Measurements from ENCODE around the gene SCN4A.

Gene SCN4A

DNA sequence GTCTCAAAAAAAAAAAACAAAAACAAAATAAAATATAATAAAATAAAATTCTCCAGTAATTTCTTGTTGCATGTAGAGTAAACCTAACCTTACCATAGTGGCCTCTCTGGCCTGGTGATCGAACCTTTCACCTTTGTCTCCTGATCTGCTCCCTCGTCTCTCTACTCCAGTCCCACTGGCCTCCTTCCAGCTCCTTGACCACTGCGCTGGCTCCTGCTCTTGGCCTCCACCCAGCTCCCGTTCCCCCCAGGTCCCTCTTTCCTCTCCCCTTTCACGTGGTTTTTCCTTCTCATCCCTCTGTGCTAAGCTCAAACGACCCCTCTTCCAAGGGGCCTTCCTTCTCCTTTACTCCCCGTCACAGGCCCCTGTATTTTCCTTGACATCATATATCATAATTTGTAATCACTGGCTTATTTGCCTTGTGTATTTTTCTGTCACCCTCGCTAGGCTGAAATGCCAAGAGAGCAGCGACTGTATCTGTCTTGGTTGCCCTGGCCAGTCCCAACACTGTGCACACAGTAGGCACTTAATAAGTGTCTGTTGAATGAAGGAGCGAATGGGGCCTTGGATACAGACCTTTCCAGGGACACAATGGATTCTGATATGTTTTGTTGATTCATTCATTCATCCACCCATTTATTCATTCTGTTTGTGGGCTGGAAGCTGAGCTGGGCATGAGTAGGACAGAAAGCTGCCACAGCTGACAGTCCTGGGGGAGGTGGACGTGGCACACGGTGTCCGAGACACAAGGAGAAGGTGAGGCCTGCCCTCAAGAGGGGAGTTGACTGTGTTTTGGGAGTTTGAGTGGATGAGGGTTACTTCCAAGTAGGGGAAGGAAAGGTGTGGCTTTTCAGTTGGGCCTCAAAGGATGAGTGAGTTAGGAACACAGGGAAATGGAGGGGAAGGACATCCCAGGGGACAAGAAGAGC, 5.8 kb upstream of the SCN4A start:
- TF ChIP-seq, protein P1, sequence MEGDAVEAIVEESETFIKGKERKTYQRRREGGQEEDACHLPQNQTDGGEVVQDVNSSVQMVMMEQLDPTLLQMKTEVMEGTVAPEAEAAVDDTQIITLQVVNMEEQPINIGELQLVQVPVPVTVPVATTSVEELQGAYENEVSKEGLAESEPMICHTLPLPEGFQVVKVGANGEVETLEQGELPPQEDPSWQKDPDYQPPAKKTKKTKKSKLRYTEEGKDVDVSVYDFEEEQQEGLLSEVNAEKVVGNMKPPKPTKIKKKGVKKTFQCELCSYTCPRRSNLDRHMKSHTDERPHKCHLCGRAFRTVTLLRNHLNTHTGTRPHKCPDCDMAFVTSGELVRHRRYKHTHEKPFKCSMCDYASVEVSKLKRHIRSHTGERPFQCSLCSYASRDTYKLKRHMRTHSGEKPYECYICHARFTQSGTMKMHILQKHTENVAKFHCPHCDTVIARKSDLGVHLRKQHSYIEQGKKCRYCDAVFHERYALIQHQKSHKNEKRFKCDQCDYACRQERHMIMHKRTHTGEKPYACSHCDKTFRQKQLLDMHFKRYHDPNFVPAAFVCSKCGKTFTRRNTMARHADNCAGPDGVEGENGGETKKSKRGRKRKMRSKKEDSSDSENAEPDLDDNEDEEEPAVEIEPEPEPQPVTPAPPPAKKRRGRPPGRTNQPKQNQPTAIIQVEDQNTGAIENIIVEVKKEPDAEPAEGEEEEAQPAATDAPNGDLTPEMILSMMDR (conservative IDR thresholded peaks at IDR 0.05; ENCODE audit: low read depth, low read length), result no peak
- no peak overlapping the region for H3K4me3 ChIP-seq (ENCODE audit: low read length)
- no peak for DNase-seq (ENCODE audit: low read depth)

DNA sequence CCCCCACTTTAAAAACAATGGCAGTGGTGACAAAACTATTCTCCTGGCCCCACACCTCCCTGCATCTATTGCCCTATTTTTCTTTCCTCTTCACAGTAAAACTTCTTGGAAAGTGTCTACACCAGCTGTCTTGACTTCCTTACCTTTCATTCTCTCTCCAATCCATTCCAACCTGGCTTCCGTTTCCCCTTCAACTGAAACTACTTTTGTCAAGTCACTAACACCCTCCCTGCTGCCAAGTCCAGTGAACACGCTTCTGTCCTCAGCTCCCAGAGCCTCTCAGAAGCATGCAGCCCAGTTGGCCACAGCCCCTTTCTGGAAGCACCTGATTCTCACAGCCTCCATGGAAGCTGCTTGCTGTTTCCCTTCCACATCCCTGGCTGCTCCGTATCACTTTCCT, 4.0 kb upstream of the SCN4A start:
- TF ChIP-seq, protein P1 (conservative IDR thresholded peaks at IDR 0.05; ENCODE audit: low read depth, low read length), result no peak
- no peak for DNase-seq (ENCODE audit: low read depth)
- H3K4me3 ChIP-seq (ENCODE audit: low read length), result no peak overlapping the region

DNA sequence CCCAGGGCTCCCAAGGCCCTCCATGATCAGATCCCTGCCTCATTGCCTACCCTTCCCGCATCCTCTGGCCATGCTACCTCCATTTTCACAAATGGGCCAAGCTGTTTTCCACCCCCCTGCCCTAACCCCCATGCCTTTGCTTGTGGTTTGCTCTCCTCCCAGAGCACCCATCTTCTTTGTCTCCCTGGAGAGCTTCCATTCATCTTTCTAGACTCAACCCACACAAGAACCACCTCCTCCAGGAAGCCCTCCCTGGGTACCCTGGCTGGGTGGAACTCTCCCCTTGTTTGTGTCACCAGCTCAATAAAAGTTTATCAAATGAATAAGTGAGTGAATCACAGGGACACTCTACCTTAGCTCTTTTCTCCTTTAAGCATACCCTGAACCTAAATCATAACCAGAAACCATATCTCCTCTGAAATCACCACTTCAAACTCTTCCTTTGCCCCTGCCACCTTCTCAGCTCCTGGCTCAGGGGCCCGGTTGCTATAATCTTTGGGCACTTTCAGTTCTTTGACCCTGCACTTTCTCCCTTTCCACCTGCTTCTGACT, 2.9 kb upstream of the SCN4A start:
- TF ChIP-seq, protein P1 (conservative IDR thresholded peaks at IDR 0.05; ENCODE audit: low read depth, low read length), result no peak
- DNase-seq (ENCODE audit: low read depth), result no peak
- H3K4me3 ChIP-seq (ENCODE audit: low read length), result no peak overlapping the region

DNA sequence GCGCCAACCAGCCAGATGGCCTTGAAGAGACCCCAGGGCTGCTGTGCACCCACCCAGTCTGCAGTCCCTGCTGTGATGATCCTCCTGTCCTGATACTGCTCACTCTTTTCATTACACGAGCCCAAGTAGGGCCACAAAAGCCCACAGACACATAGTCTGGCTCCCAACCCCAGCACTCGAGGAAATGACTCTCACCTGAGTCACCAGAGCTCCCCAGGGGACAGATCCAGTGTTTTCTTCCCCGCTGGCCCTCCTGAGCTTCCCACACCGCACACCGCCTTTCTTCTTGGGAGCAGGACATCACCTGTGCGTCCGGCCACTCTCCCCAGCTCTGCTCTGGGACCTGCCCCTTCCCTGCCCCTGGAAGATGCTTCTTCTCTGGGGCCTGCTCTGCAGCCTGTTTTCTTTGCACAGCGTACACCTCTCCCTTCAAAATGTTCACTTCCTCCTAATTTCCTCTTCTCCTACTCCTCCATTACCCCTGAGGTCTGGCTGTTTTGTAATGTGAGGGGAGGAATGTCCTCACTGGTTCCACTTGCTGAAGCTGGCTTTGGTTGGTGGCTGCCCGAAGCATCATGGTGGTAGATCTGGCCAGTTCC, 2.0 kb upstream of the SCN4A start:
- TF ChIP-seq, protein P1 (conservative IDR thresholded peaks at IDR 0.05; ENCODE audit: low read depth, low read length), result no peak
- no peak for DNase-seq (ENCODE audit: low read depth)
- no peak overlapping the region for H3K4me3 ChIP-seq (ENCODE audit: low read length)

DNA sequence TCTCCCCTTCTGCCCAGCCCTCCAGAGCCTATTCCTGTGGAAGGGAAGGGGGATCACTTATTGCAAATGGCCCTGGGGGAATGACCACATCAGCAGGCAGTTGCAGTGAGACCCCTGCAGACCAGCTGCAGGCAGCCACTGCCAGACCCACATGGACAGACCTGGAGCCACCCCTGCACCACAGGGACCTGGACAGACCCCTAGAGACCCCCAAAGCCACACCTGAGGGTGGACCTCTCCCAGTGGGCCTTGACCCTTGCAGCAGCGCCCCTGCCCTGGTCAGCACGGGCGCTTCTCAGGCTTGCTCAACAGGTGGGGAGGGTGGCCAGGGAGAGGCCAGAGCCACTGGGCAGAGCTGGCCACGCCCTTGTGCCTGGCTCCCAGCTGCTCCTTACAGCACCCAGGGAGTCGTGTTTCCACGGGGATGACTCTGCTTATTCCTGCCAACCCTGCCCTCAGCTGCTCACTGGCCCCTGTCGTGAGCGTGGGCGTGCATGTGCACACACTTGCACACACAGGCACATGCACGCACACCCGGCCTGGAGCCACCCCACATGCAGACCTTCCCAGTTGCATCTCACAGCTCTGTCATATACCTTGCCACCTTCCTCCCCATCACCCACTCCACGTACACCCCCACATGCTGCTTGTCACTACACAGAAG, 1.3 kb upstream of the SCN4A start:
- H3K4me3 ChIP-seq (ENCODE audit: low read length), result no peak overlapping the region
- TF ChIP-seq, protein P1 (conservative IDR thresholded peaks at IDR 0.05; ENCODE audit: low read depth, low read length), result no peak
- DNase-seq (ENCODE audit: low read depth), result no peak

DNA sequence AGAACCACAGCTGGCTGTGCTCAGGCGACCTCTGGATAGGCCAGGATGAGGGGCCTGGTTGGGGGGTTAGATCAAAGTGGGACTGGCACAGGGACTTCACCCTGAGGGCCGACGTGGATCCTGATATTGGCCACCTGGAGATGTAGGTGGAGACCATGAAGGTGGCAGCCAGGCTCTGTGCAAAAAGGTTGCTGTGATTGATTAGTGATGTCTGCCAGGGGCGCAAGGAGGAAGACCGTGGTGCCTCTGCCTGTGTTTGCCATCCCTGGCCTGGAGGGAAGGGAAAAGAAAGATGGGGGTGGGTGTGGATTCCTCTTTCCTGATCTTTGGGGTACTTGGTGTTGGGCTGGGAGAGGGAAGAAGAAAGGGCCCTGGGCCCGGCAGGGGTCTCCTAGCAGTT, 529 bp upstream of the SCN4A start:
- no peak for DNase-seq (ENCODE audit: low read depth)
- TF ChIP-seq, protein P1 (conservative IDR thresholded peaks at IDR 0.05; ENCODE audit: low read depth, low read length), result no peak
- H3K4me3 ChIP-seq (ENCODE audit: low read length), result no peak overlapping the region
